Breast epithelium (tissue), 3 donors: ENCODE results near the gene ADGRL3.

Experiments
- CTCF ChIP-seq, 3 donors: fragments of 450-650 bp; IDR thresholded peaks; one replicate each; pipeline ENCODE4 v1.5.1; 2016 to 2017; ENCODE audit warnings: antibody characterized with exemption in 3 of 3, mild to moderate bottlenecking in 3 of 3, moderate library complexity in 3 of 3
- POLR2A ChIP-seq: fragments of 450-650 bp; IDR thresholded peaks from one replicate; pipeline ENCODE4 v1.6.1; 2016; ENCODE audit warnings: antibody characterized with exemption, mild to moderate bottlenecking, moderate library complexity
- POLR2AphosphoS5 ChIP-seq, 3 donors: sonication (generic); formaldehyde crosslinking; IDR thresholded peaks; one replicate each; pipeline ENCODE4 v1.6.1; 2017; ENCODE audit warnings: antibody characterized with exemption in 3 of 3

- TF ChIP-seq POLR2A (no peak), CTCF (IDR thresholded peaks at IDR 0.05) (no peak), POLR2AphosphoS5 (IDR thresholded peaks at IDR 0.05) (no peak)
Measured at GRCh38 chr4:61553557-61554125, 353.5 kb downstream of the ADGRL3 start.
